Measurements from ENCODE around the gene LUZP1. TPM values are rescaled to one million over a fixed set of nuclear protein-coding genes. Genes with fewer than 3 reads are reported as not detected.

Gene LUZP1
- total and polyA plus RNA-seq, 2 donors (not counting 3 experiments of a cell fraction or from before 2014, with no cell fraction given) = 26.3 to 82.4 TPM

DNA sequence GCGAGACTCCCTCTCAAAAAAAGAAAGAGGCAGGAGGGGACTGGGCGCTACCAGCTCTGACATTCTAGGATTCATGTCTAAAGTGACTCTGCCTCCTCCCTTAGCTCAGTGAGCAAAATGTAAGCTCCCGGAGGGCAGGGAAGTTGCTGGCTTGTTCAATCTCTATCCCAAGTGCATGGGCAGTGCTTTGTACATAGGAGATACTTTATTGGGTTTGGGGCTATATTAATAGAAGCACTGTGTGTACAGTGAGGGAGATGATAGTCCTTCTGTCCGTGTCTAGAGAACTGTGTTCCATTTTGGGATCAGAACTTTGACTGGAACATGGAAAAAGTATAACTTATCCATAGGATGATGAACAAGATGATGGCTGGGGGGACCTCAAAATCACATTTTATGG, 16.7 kb upstream of the LUZP1 start:
- DNase-seq (ENCODE audit: low read depth, low spot score) (no peak), FAIRE-seq (no peak)
- no peaks in the 10 kb centered on the region for H3K79me2 ChIP-seq (ENCODE audit: control insufficient read depth, insufficient read depth, low read length)
- intact Hi-C loops (cut with micrococcal nuclease) (no loop called here), dilution Hi-C loops (cut with MboI; ENCODE audit: extremely low pct_ligation_motif_present, low sequenced_read_pairs) (loop anchor here (10.0 kb wide), 1 partner anchor 91 kb away; no protein-coding TSS in a partner anchor)
- H3K9ac ChIP-seq (replicated peaks; ENCODE audit: extremely low read depth, insufficient read depth, low read length) = no peak overlapping the region
- H3K27ac ChIP-seq (ENCODE audit: insufficient read depth, low read depth, low read length) = no peak overlapping the region
- no peaks in the 10 kb centered on the region for H4K20me1 ChIP-seq (replicated peaks; ENCODE audit: control insufficient read depth, extremely low read depth, insufficient read depth, low read length)
- H3K9me3 ChIP-seq (replicated peaks; ENCODE audit: control insufficient read depth, insufficient read depth, low read length) = no peaks in the 10 kb centered on the region
- no peak overlapping the region for H3K4me3 ChIP-seq (replicated peaks in 1 of 3; ENCODE audit: insufficient read depth in 1 of 3, low read depth in 1 of 3, low read length in 3 of 3)
- no peak overlapping the region for H3K4me2 ChIP-seq (ENCODE audit: insufficient read depth, low read length)
- ChIA-PET CTCF (interaction anchor here (0.5 to 8.5 kb wide), 58 partner anchors 7 to 355 kb away, joined by 3 to 671 read pairs (median 6); partner anchors contain the start of genes HNRNPR, HTR1D, LACTBL1 and LUZP1), POLR2A (interaction anchor here (2.5 kb wide), 1 partner anchor 17 kb away, joined by 12 read pairs; the partner anchor contains the start of gene LUZP1)
- no peak overlapping the region for H2AFZ ChIP-seq (ENCODE audit: low read depth, low read length)
- H3K4me1 ChIP-seq (ENCODE audit: control insufficient read depth, extremely low read depth, insufficient read depth, low read length) = peaks cover 10% of the 10 kb centered on the region
- H3K27me3 ChIP-seq (ENCODE audit: control insufficient read depth in 2 of 2, insufficient read depth in 2 of 2, low read length in 2 of 2) = no peaks in the 10 kb centered on the region
- no peaks in the 10 kb centered on the region for H3K9me1 ChIP-seq (replicated peaks; ENCODE audit: control insufficient read depth, extremely low read depth, insufficient read depth, low read length)
- TF ChIP-seq POLR2AphosphoS5 (IDR thresholded peaks at IDR 0.05; ENCODE audit: insufficient read depth, low read depth, low read length) (no peak), JUN (IDR thresholded peaks at IDR 0.05; ENCODE audit: borderline replicate concordance, insufficient read depth, insufficient read length, low read depth) (no peak), EZH2 (IDR thresholded peaks at IDR 0.05; ENCODE audit: borderline replicate concordance, low read depth, low read length, severe bottlenecking) (no peak), FOS (IDR thresholded peaks at IDR 0.05; ENCODE audit: borderline replicate concordance, insufficient read depth, low read length) (no peak), GATA2 (IDR thresholded peaks at IDR 0.05; ENCODE audit: insufficient read depth, insufficient read length, low read depth, low read length) (no peak), POLR2A (IDR thresholded peaks at IDR 0.05; ENCODE audit: low read depth, low read length) (no peak), MYC (IDR thresholded peaks at IDR 0.05; ENCODE audit: low read depth, low read length) (no peak)
- TF ChIP-seq, protein P1, sequence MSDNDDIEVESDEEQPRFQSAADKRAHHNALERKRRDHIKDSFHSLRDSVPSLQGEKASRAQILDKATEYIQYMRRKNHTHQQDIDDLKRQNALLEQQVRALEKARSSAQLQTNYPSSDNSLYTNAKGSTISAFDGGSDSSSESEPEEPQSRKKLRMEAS (IDR thresholded peaks at IDR 0.05; ENCODE audit: insufficient read depth, insufficient read length) = no peak
- TF ChIP-seq, protein P2, sequence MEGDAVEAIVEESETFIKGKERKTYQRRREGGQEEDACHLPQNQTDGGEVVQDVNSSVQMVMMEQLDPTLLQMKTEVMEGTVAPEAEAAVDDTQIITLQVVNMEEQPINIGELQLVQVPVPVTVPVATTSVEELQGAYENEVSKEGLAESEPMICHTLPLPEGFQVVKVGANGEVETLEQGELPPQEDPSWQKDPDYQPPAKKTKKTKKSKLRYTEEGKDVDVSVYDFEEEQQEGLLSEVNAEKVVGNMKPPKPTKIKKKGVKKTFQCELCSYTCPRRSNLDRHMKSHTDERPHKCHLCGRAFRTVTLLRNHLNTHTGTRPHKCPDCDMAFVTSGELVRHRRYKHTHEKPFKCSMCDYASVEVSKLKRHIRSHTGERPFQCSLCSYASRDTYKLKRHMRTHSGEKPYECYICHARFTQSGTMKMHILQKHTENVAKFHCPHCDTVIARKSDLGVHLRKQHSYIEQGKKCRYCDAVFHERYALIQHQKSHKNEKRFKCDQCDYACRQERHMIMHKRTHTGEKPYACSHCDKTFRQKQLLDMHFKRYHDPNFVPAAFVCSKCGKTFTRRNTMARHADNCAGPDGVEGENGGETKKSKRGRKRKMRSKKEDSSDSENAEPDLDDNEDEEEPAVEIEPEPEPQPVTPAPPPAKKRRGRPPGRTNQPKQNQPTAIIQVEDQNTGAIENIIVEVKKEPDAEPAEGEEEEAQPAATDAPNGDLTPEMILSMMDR (IDR thresholded peaks at IDR 0.05; ENCODE audit: extremely low read depth in 1 of 2, insufficient read depth in 1 of 2, low read depth in 1 of 2, low read length in 2 of 2) = no peak
- no peaks in the 10 kb centered on the region for H3K36me3 ChIP-seq (ENCODE audit: control insufficient read depth in 2 of 2, extremely low read depth in 1 of 2, insufficient read depth in 2 of 2, low read length in 2 of 2)
- no TSS peak for BruUV-seq (replicated peaks)
